OCI-LY1 (cell line): ENCODE measurements around the gene COPA.

Experiments
- CTCF ChIP-seq: fragments of 200-600 bp; sonication (generic), shearing (Covaris generic); IDR thresholded peaks from 2 replicates; pipeline ENCODE4 v1.5.1; 2017; ENCODE audit warnings: mild to moderate bottlenecking, antibody characterized with exemption, low read length, moderate library complexity, mixed read lengths
- EZH2 ChIP-seq: fragments of 200-600 bp; sonication (generic), shearing (Covaris generic); IDR thresholded peaks from 2 replicates; pipeline ENCODE4 v1.8.0; 2017; ENCODE audit warnings: borderline replicate concordance, mixed run types, mild to moderate bottlenecking, antibody characterized with exemption, low read length, moderate library complexity, mixed read lengths

GRCh38 chr1:160361814-160362167 lies 18.7 kb upstream of the COPA start:
- TF ChIP-seq CTCF = no peak
- no peak for TF ChIP-seq EZH2
